A549 treated with AZD9567 at 1 μM for 4 hours (cell line): Measurements from ENCODE around the gene COL7A1. TPM values are rescaled to one million over a fixed set of nuclear protein-coding genes. Genes with fewer than 3 reads are reported as not detected.

Experiments used
- total RNA-seq: library from RNA; stranded (reverse); fragments of 200-300 nt; extraction: Qiagen RNA extraction; gene quantifications from 5 replicates; pipeline ENCODE4 v1.2.3, GENCODE V29; 2022; ENCODE audit not compliant: insufficient read depth

The COL7A1 gene
- 78.4 to 198 TPM (median 177 TPM) in 5 replicates for total RNA-seq

GRCh38 chr3:48595075-48595525 lies at the start of gene COL7A1:
Gene COL7A1 (minus strand): TSS chr3:48595329. CDS start chr3:48595159, 170 bp downstream.

GRCh38 chr3:48635222-48636021 lies 40.3 kb upstream of the COL7A1 start, which contains the start of gene SLC26A6:
Gene SLC26A6 (minus strand): TSS chr3:48635461. CDS start chr3:48635393, 68 bp downstream.

GRCh38 chr3:48621461-48621869 lies 26.3 kb upstream of the COL7A1 start, which contains the start of gene TMEM89:
Gene TMEM89 (minus strand): TSS chr3:48621769. CDS start chr3:48621756, 13 bp downstream.

GRCh38 chr3:48609088-48610005 lies 14.2 kb upstream of the COL7A1 start, which contains the start of gene UQCRC1:
Gene UQCRC1 (minus strand): TSS chr3:48609646. CDS start chr3:48609620, 26 bp downstream.

GRCh38 chr3:48563382-48563918 lies 31.7 kb downstream of the COL7A1 start, which contains the start of gene UCN2:
Gene UCN2 (minus strand): TSS chr3:48563781. CDS start chr3:48563124, 657 bp downstream.

GRCh38 chr3:48556796-48557626 lies 38.1 kb downstream of the COL7A1 start, which contains the start of gene PFKFB4:
Gene PFKFB4 (minus strand): TSS chr3:48556803. CDS start chr3:48556777, 26 bp downstream.

Other genes starting within 250 kb of the COL7A1 start
- not detected in 5 replicates for gene FBXW12, start 223.1 kb downstream of the COL7A1 start, total RNA-seq
- gene PLXNB1, start 165.2 kb downstream of the COL7A1 start, total RNA-seq: 13.6 to 22.0 TPM (median 16.2 TPM) in 5 replicates
- gene CCDC51, start 155.2 kb downstream of the COL7A1 start, total RNA-seq: 24.0 to 33.2 TPM (median 26.9 TPM) in 5 replicates
- 283 to 301 TPM (median 288 TPM) in 5 replicates for gene TMA7, start 155.1 kb downstream of the COL7A1 start, total RNA-seq
- 10.4 to 11.7 TPM (median 10.9 TPM) in 5 replicates for gene ATRIP, start 148.6 kb downstream of the COL7A1 start, total RNA-seq
- 104 to 129 TPM (median 116 TPM) in 5 replicates for gene SHISA5, start 91.2 kb downstream of the COL7A1 start, total RNA-seq
- 9.4 to 15.1 TPM (median 12.8 TPM) in 5 replicates for gene PFKFB4, start 38.5 kb downstream of the COL7A1 start, total RNA-seq
- 5.2 to 10.0 TPM (median 9.6 TPM) in 5 replicates for gene UCN2, start 31.5 kb downstream of the COL7A1 start, total RNA-seq
- 169 to 205 TPM (median 174 TPM) in 5 replicates for gene UQCRC1, start 14.3 kb upstream of the COL7A1 start, total RNA-seq
- 0.23 TPM in 1 of 5 replicates, not detected in the others for gene TMEM89, start 26.4 kb upstream of the COL7A1 start, total RNA-seq
- 8.4 to 23.6 TPM (median 18.4 TPM) in 5 replicates for gene SLC26A6, start 40.1 kb upstream of the COL7A1 start, total RNA-seq
- 2.9 to 4.8 TPM (median 4.2 TPM) in 5 replicates for gene CELSR3, start 67.6 kb upstream of the COL7A1 start, total RNA-seq
- gene NCKIPSD, start 90.6 kb upstream of the COL7A1 start, total RNA-seq: 9.9 to 13.6 TPM (median 11.5 TPM) in 5 replicates
- 46.0 to 54.1 TPM (median 51.6 TPM) in 5 replicates for gene IP6K2, start 121.9 kb upstream of the COL7A1 start, total RNA-seq